Panc1 (cell line): ENCODE results near the gene SLC39A8. TPM values are rescaled to one million over a fixed set of nuclear protein-coding genes. Genes with fewer than 3 reads are reported as not detected.

Source experiments
- ATAC-seq: fragments of 200-7000 bp; cut with Tn5 transposase; 2 replicates; pipeline ENCODE4 v1.9.1; 2020; ENCODE audit warnings: mild to moderate bottlenecking, moderate library complexity
- BruUV-seq: library from RNA; stranded (reverse); fragments of 400-500 nt; replicated peaks from 2 replicates; lab custom pipeline; 2021; lab: Mats Ljungman, UMichigan
- CTCF ChIA-PET: fragments of 300-600 bp; sonication (Branson Sonifier 250); formaldehyde crosslinking; loops from one replicate; lab custom pipeline; 2022; ENCODE audit warnings: antibody characterized with exemption; lab: Charles Lee
- POLR2A ChIA-PET: fragments of 300-600 bp; sonication (Branson Sonifier 250); formaldehyde crosslinking; loops from one replicate; lab custom pipeline; 2022; ENCODE audit warnings: antibody characterized with exemption; lab: Charles Lee
- DNase-seq: peaks from one replicate; pipeline ENCODE4 v3.0.0-alpha.2; 2010; ENCODE audit warnings: low read depth, low spot score
- H3K27ac ChIP-seq: 2 replicates; pipeline ENCODE4 v1.5.1; 2011; ENCODE audit warnings: mild to moderate bottlenecking, low read length, inconsistent platforms
- H3K27me3 ChIP-seq: fragments of 200-500 bp; sonication (Bioruptor generic); 2 replicates; pipeline ENCODE4 v1.6.0; 2014; ENCODE audit warnings: low read length, inconsistent platforms; ENCODE audit not compliant: control insufficient read depth, insufficient read depth
- H3K36me3 ChIP-seq: fragments of 200-500 bp; sonication (Bioruptor generic); 2 replicates; pipeline ENCODE4 v1.5.1; 2014; ENCODE audit warnings: inconsistent platforms, mild to moderate bottlenecking, low read length, moderate library complexity; ENCODE audit not compliant: control insufficient read depth, insufficient read depth
- H3K4me1 ChIP-seq: 2 replicates; pipeline ENCODE4 v1.5.1; 2011; ENCODE audit warnings: inconsistent platforms, mild to moderate bottlenecking, low read length, moderate library complexity; ENCODE audit not compliant: control insufficient read depth, insufficient read depth
- H3K4me3 ChIP-seq, 2 experiments: 2 replicates each; pipeline ENCODE4 v1.5.1; 2011 to 2012; ENCODE audit warnings: low read depth in 2 of 2, low read length in 2 of 2, mild to moderate bottlenecking in 2 of 2, inconsistent platforms in 1 of 2, moderate library complexity in 1 of 2
- H3K9me3 ChIP-seq: fragments of 200-500 bp; sonication (Bioruptor generic); 2 replicates; pipeline ENCODE4 v1.5.1; 2014; ENCODE audit warnings: low read depth, mild to moderate bottlenecking, inconsistent platforms, low read length, moderate library complexity; ENCODE audit not compliant: control insufficient read depth, insufficient read depth
- CTCF ChIP-seq: fragments of 450-650 bp; IDR thresholded peaks from 2 replicates; pipeline ENCODE4 v1.5.1; 2017; ENCODE audit warnings: mild to moderate bottlenecking
- POLR2AphosphoS5 ChIP-seq: IDR thresholded peaks from 2 replicates; pipeline ENCODE4 v1.6.1; 2012; ENCODE audit warnings: mild to moderate bottlenecking, low read depth, low read length, moderate library complexity
- REST ChIP-seq, 2 experiments: IDR thresholded peaks; 2 replicates each; pipeline ENCODE4 v1.6.1; 2011 to 2012; ENCODE audit warnings: low read depth in 2 of 2, control low read depth in 1 of 2, low read length in 1 of 2, mild to moderate bottlenecking in 1 of 2, moderate library complexity in 1 of 2; ENCODE audit not compliant: insufficient read depth in 1 of 2
- SIN3A ChIP-seq: IDR thresholded peaks from 2 replicates; pipeline ENCODE4 v1.6.1; 2012; ENCODE audit warnings: low read depth, mild to moderate bottlenecking, low read length, moderate library complexity, borderline replicate concordance; ENCODE audit not compliant: insufficient read depth
- TCF7L2 ChIP-seq: IDR thresholded peaks from 2 replicates; pipeline ENCODE4 v1.6.1; 2011; ENCODE audit warnings: mild to moderate bottlenecking, low read depth, low read length, inconsistent platforms
- in situ Hi-C: cut with HindIII; loops from 2 replicates; pipeline ENCODE4 v1.10.0; 2016; ENCODE audit warnings: low sequenced_read_pairs, low pct_unique_long_range_greater_than_20kb
- intact Hi-C: fragments of 100-400 bp; cut with micrococcal nuclease; formaldehyde crosslinking; loops from one replicate; pipeline ENCODE4 v1.10.0; 2022; ENCODE audit not compliant: unreplicated experiment
- total RNA-seq: library from RNA; stranded (reverse); gene quantifications from one replicate; pipeline ENCODE4 v1.2.1, GENCODE V29; 2021; ENCODE audit not compliant: unreplicated experiment

Gene SLC39A8
- total RNA-seq, 1 experiment from 2014 or later = 1.4 TPM

DNA sequence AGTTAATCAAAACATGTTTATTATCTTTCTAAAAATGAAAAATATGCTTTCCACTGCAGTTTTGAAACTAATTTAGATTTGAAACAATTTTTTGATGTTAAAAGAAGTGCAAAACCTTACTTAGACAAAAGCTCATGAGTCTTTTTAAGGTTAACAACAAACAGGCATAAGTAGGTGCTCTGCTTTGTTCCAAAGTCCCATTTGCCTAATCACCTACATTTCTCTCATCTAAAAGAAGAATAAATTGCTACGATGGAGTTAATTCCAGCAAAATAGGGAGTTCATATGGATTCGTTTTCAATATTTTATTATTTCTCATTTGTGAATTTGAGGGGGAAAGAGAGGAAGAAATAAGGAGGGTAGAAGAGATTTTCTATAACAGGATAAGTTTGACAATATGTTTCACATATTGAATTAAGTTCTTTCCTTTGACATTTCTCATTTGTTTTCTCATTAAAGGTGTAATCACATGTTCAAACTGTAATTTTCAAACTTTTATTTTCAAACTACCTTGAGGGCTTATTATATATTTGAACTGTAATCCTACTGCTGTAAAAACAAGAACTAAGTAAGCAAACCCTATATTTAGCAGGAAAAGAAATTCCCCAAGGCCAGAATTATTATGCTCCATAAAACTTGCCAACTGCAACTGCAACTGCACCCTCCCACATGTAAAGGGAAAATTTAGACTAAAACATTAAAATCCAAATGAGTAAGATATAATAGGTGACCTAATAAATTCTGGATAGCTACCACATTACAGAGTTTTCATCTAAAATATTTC lies 9.6 kb upstream of the SLC39A8 start:
- CTCF ChIA-PET = no interaction called here
- DNase-seq = no peak

GRCh38 chr4:102352781-102353180 lies 7.5 kb upstream of the SLC39A8 start:
- H3K4me3 ChIP-seq = no peak overlapping the region
- ATAC-seq = no peak
- H3K9me3 ChIP-seq = no peaks in the 10 kb centered on the region
- in situ Hi-C loops (no loop called here), intact Hi-C loops (no loop called here)
- no peak for DNase-seq
- no peaks in the 10 kb centered on the region for H3K4me1 ChIP-seq
- H3K27me3 ChIP-seq = peaks cover 6% of the 10 kb centered on the region; the same call in 1 of the 2 replicates
- H3K27ac ChIP-seq = no peak overlapping the region
- no peaks in the 10 kb centered on the region for H3K36me3 ChIP-seq
- ChIA-PET POLR2A (no interaction called here), CTCF (no interaction called here)
- TF ChIP-seq POLR2AphosphoS5 (no peak), REST (IDR thresholded peaks at IDR 0.05; ENCODE audit: insufficient read depth in 1 of 2, low read depth in 2 of 2, low read length in 1 of 2) (no peak), SIN3A (no peak), TCF7L2 (no peak), CTCF (no peak)
- BruUV-seq = no TSS peak

More for the DNA sequence above, 9.6 kb upstream of the SLC39A8 start:
- POLR2A ChIA-PET = no interaction called here
- BruUV-seq = no TSS peak
- TF ChIP-seq CTCF (no peak), TCF7L2 (no peak), POLR2AphosphoS5 (no peak), SIN3A (no peak), REST (IDR thresholded peaks at IDR 0.05; ENCODE audit: insufficient read depth in 1 of 2, low read depth in 2 of 2, low read length in 1 of 2) (no peak)
- no peak for ATAC-seq
- in situ Hi-C loops = no loop called here
- H3K4me1 ChIP-seq = no peaks in the 10 kb centered on the region
- H3K27me3 ChIP-seq = peaks cover 6% of the 10 kb centered on the region; the same call in 1 of the 2 replicates
- H3K27ac ChIP-seq = no peak overlapping the region
- H3K4me3 ChIP-seq = no peak overlapping the region
- intact Hi-C loops = no loop called here
- H3K9me3 ChIP-seq = no peaks in the 10 kb centered on the region
- no peaks in the 10 kb centered on the region for H3K36me3 ChIP-seq
